G401.6 (cell line): ENCODE results near the gene OPRL1.
"Not testable (repeated sequence)": the region's sequence is repeated elsewhere in the genome, so short reads cannot be mapped to it uniquely, and the experiment has no call there.

Source experiments
- FAIRE-seq: peaks from 2 replicates; lab custom pipeline; 2012; peaks lifted over from hg19 to GRCh38; lab: Jason Lieb, UNC

Gene OPRL1

GRCh38 chr20:64119681-64120341 is 39.9 kb downstream of the OPRL1 start:
- FAIRE-seq, result no peak

DNA sequence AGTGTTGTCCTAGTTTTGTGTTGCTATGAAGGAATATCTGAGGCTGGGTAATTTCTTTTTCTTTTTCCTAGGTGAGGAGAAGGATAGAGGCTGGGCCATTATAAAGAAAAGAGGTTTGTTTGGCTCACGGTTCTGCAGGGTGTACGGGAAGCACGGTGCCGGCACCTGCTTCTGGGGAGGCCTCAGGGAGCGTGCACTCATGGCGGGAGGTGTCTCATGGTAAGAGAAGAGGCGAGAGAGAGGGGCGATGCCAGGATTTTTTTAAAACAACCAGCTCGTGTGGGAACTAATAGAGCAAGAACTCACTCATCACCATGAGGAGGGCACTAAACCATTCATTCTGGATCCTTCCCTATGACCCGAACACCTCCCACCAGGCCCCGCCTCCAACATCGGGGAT is 41.7 kb downstream of the OPRL1 start:
- FAIRE-seq, result no peak

GRCh38 chr20:64122927-64123326 is 43.0 kb downstream of the OPRL1 start:
- not testable (repeated sequence) for FAIRE-seq

GRCh38 chr20:64123517-64123916 is 43.6 kb downstream of the OPRL1 start:
- not testable (repeated sequence) for FAIRE-seq

DNA sequence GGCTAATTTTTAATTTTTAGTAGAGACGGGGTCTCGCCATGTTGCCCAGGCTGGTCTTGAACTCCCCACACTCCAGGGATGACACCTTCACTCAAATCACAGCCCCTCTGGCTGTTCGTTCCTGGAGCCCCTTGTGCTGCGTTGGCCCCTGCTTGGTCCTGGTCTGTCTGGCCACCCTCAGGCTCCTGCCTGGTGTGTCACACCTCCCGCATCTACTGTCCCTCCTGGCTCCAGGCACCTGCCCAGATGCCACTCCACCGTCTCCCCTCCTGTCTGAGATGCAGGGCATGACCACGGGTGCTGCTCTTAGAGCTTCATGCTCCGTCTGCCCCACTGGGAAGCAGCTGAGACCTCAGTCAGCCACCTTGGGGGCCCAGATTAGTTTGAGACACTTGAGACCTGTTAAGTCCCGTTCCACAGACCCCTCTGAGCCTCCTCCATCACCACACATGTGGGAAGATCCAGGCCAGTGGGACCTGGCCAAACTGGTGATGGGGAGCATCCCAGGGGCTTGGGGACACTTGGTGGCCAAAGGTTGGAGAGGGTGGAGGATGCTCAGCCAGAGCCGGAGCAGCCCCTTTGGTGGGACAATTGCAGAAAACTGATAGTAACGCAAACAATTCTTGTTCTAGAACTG is 49.4 kb downstream of the OPRL1 start:
- no peak for FAIRE-seq

- FAIRE-seq, result no peak
Observed at GRCh38 chr20:64130271-64130670, 50.4 kb downstream of the OPRL1 start.

GRCh38 chr20:64130876-64131275 is 51.0 kb downstream of the OPRL1 start:
- FAIRE-seq, result no peak

- no peak for FAIRE-seq
Observed at GRCh38 chr20:64131406-64131805, 51.5 kb downstream of the OPRL1 start.

- no peak for FAIRE-seq
Observed at GRCh38 chr20:64133951-64134407, 54.1 kb downstream of the OPRL1 start.

- FAIRE-seq, result not testable (repeated sequence)
Observed at GRCh38 chr20:64134744-64135143, 54.9 kb downstream of the OPRL1 start.

DNA sequence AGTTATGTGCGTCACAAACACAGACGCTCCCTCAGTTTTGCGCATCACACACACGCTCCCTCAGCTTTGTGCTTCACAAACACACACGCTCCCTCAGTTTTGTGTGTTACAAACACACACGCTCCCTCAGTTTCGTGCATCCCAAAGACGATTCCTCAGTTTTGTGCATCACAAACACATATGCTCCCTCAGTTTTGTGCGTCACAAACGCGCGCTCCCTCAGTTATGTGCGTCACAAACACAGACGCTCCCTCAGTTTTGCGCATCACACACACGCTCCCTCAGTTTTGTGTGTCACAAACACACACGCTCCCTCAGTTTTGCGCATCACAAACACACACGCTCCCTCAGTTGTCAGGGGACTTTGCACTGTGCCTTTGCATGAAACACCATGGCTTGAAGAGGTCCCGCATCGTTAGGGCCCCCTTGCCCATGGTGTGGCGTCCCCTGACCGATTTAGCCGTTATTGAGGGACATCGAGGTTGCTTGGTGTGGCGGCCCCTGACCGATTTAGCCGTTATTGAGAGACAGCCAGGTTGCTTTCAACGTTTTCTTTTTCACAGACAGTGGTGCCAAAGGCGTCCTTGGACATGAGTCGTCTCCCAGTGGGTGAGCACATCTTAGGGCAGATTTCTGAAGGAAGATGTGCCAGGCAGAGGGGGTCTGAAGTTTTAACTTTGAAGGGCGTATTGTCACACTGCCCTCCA is 56.3 kb downstream of the OPRL1 start:
- no peak for FAIRE-seq

- no peak for FAIRE-seq
Observed at GRCh38 chr20:64137598-64138031, 57.7 kb downstream of the OPRL1 start.

DNA sequence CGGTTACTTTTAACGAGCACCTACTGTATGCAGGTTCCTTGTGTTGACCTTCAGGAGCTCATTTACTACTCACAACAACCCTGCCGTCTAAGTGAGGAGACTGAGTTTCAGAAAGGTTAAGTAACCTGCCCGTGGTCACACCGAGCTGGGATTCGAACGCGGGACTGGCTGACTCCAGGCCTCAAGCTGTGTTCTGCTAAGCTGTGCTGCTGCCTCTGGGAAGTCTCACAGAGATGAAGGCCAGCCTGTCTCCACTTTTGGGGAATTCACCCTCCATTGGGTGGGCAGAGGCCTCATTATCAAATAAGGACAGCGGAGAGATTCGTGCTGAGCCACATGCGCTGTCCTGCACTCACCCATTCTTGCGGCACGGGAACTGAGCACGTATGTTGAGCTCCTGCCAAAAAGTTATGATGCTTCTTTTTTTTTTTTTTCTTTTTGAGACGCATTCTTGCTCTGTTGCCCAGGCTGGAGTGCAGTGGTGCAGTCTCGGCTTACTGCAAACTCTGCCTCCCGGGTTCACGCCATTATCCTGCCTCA is 58.5 kb downstream of the OPRL1 start:
- FAIRE-seq, result no peak

- FAIRE-seq, result no peak
Observed at GRCh38 chr20:64139199-64140060, 59.5 kb downstream of the OPRL1 start.

- no peak for FAIRE-seq
Observed at GRCh38 chr20:64140061-64140931, 60.4 kb downstream of the OPRL1 start.

- no peak for FAIRE-seq
Observed at GRCh38 chr20:64140956-64141355, 61.1 kb downstream of the OPRL1 start.

GRCh38 chr20:64142590-64142989 is 62.7 kb downstream of the OPRL1 start:
- FAIRE-seq, result no peak

DNA sequence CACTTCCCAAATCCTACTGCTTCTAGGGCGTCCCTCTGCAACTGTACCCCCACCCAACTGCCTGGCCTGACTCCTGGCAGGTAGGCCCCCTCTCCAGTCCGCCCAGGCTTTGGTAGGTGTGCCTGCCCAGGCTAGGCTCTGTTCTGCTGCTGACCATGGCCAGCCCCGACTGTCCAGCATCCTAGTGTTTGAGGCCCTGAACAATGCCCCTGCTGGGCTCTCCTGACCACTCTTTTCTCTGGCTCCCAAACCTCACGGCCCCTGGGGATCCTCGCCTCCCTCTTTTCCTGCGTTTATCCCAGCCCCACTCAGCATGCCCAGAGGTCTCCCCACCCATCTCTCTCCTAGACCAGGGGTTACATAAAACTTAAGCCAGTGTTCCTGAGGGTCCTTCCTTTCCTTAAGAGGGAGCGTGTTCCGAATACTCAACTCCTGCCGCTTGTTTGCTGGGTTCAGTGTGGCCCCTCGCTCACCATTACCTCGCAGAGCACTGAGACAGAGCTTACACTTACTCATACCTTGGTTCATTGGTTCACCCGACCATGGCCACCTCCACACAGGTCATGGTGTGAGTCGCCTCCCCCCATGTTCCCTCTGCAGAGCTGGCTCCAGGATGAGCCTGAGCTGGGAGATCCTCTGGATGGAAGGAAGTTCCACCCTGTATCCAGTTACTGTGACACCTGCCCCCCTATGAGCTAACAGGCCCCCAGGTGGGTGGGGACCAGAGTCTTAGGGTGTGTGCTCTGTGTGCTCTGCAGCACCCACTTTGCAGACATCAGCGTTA is 63.3 kb downstream of the OPRL1 start:
- FAIRE-seq, result no peak

DNA sequence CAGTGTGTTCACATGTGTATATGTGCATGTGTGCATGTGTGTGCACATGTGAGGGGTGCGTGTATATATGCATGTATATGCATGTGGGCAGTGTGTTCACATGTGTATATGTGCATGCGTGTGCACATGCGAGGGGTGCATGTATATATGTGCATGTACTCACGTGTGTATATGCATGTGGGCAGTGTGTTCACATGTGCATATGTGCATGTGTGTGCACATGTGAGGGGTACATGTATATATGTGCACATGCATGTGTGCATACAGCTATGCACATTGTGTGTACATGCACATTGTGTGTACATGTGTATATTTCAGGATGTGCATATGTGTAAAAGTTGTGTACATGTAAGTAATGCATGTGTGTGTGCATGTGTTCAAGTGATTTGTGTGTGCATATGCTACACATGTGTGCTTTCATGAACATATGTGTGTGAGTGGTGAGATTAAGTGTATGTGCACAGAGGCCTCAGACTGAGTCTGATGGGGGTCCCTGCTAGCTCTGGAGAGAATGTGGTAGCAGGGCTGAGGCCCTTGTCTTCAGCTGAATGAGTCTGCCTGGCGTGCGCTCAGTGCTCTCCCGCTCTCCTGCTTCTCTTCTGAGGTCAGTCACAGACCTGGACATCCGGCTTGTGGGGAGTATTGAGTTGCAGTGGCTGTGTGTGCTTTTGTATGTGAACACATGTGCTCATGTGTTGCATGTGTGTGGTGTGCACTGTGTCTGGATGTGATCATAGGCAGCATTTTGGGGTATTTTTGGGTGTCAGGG is 64.4 kb downstream of the OPRL1 start:
- no peak for FAIRE-seq
